ENCODE data around the gene ANKRD33B. TPM values are rescaled to one million over a fixed set of nuclear protein-coding genes. Genes with fewer than 3 reads are reported as not detected.

Gene ANKRD33B
- total and polyA plus RNA-seq, 9 of the 15 experiments (the other 6 are each of a cell fraction or from before 2014, with no cell fraction given) = 0.10 to 1.7 (median 0.40) TPM

DNA sequence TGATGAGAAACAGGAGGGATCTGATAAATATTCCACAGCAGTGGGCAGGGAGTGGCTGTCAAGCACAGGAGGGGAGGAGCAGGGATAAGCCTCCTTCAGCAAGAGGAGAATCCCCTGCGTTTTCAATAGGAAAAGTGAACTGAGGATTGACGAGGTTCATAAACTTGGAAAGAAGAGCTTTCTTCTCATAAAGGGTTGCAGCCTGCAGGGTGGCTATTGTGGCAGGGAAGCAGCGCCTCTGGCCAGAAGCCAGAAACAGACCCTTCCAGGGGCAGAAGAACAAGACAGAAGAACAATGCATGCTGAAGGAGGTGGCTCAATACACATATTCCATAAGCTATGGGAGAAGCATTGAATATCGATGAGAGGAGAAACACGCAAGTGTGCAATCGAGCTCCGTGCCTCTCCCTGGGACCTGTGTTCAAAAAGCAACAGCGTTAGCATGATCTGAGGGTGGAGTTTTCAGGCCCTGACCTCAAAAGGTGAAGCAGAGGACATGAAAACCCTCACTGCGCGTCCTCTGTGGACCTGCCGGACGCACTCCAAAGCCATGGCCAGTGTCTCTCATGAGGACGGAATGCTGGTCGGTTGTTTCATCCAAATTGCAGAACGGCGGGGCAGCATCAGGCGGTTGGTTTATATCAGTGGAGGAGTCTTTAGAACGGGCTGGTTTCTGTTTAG lies 67.6 kb downstream of the ANKRD33B start:
- H2AFZ ChIP-seq (ENCODE audit: low read depth, low read length) = no peak overlapping the region
- no peak for FAIRE-seq
- H3K9me3 ChIP-seq (replicated peaks; ENCODE audit: control insufficient read depth, insufficient read depth, low read depth, low read length) = no peaks in the 10 kb centered on the region
- TF ChIP-seq OTX1 (CRISPR knock-in tag; IDR thresholded peaks at IDR 0.05) = no peak
- no peak for TF ChIP-seq ZNF699 (CRISPR knock-in tag; IDR thresholded peaks at IDR 0.05; ENCODE audit: insufficient replicate concordance)
- no peak for TF ChIP-seq ZNF23 (CRISPR knock-in tag; IDR thresholded peaks at IDR 0.05)
- TF ChIP-seq, protein P1, sequence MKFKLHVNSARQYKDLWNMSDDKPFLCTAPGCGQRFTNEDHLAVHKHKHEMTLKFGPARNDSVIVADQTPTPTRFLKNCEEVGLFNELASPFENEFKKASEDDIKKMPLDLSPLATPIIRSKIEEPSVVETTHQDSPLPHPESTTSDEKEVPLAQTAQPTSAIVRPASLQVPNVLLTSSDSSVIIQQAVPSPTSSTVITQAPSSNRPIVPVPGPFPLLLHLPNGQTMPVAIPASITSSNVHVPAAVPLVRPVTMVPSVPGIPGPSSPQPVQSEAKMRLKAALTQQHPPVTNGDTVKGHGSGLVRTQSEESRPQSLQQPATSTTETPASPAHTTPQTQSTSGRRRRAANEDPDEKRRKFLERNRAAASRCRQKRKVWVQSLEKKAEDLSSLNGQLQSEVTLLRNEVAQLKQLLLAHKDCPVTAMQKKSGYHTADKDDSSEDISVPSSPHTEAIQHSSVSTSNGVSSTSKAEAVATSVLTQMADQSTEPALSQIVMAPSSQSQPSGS (CRISPR knock-in tag; IDR thresholded peaks at IDR 0.05) = no peak
- no peak for TF ChIP-seq FOXM1 (IDR thresholded peaks at IDR 0.05; ENCODE audit: low read depth)
- no peak for TF ChIP-seq FOXM1 (CRISPR knock-in tag; IDR thresholded peaks at IDR 0.05; ENCODE audit: low read depth)
- no peak for TF ChIP-seq BRCA1 (IDR thresholded peaks at IDR 0.05)
- TF ChIP-seq BRCA1 (CRISPR knock-in tag; IDR thresholded peaks at IDR 0.05) = no peak
- TF ChIP-seq YY1 (IDR thresholded peaks at IDR 0.05; ENCODE audit: borderline replicate concordance in 1 of 3, control insufficient read depth in 1 of 3, extremely low read depth in 1 of 3, insufficient read depth in 3 of 3, insufficient read length in 1 of 3, insufficient replicate concordance in 2 of 3, low read depth in 1 of 3, low read length in 2 of 3) = peak in 1 of 3 experiments; percentile 5
- no peak for DNase-seq (ENCODE audit: extremely low read depth in 1 of 4, low spot score in 3 of 4)
- BruUV-seq (replicated peaks) = no TSS peak
- intact Hi-C loops (cut with micrococcal nuclease) (no loop called here), in situ Hi-C loops (cut with MboI) (no loop called here)
- H3K27me3 ChIP-seq (ENCODE audit: control insufficient read depth in 2 of 2, insufficient read depth in 2 of 2, low read length in 2 of 2) = peaks cover 31 to 66% of the 10 kb centered on the region in 2 experiments
- CTCF ChIA-PET (ENCODE audit: low intra/inter-chr PET ratio) = interaction anchor here (0.6 kb wide), 1 partner anchor 81 kb away, joined by 3 read pairs; no protein-coding TSS in a partner anchor
- no peak overlapping the region for H3K4me3 ChIP-seq
- no peak for ATAC-seq
- H3K4me2 ChIP-seq (ENCODE audit: insufficient read depth, low read length) = no peak overlapping the region
- H3K79me2 ChIP-seq (ENCODE audit: control insufficient read depth, insufficient read depth, low read length) = no peaks in the 10 kb centered on the region
- no peaks in the 10 kb centered on the region for H4K20me1 ChIP-seq (replicated peaks; ENCODE audit: control insufficient read depth, insufficient read depth, low read length)
- H3K9me1 ChIP-seq (ENCODE audit: control insufficient read depth, insufficient read depth, low read length) = peaks cover 3% of the 10 kb centered on the region
- WGBS (ENCODE audit: insufficient coverage, low coverage, missing lambda C conversion rate) = 41% methylated on average over 18 of the region's 18 CpGs
- H3K27ac ChIP-seq (ENCODE audit: extremely low read depth, low read depth, low read length) = no peak overlapping the region
- H3K9ac ChIP-seq (ENCODE audit: insufficient read depth in 1 of 2, low read depth in 2 of 2, low read length in 2 of 2) = no peak overlapping the region
- H3K4me1 ChIP-seq (replicated peaks in 1 of 2; ENCODE audit: control insufficient read depth in 2 of 2, insufficient read depth in 2 of 2, low read length in 2 of 2) = peaks cover 3 to 12% of the 10 kb centered on the region in 2 experiments; a peak in 3 of 5 replicates
- H3K36me3 ChIP-seq (ENCODE audit: control insufficient read depth, insufficient read depth, low read length) = no peaks in the 10 kb centered on the region
- POLR2A ChIA-PET = no interaction called here

Measured in K562 (cell line).